ENCODE data around the gene NAA40. TPM values are rescaled to one million over a fixed set of nuclear protein-coding genes. Genes with fewer than 3 reads are reported as not detected.

Gene NAA40
- total and polyA plus RNA-seq, 2 of the 13 experiments (the other 11 are each of a cell fraction or from before 2014, with no cell fraction given), result 11.1 to 17.9 TPM

DNA sequence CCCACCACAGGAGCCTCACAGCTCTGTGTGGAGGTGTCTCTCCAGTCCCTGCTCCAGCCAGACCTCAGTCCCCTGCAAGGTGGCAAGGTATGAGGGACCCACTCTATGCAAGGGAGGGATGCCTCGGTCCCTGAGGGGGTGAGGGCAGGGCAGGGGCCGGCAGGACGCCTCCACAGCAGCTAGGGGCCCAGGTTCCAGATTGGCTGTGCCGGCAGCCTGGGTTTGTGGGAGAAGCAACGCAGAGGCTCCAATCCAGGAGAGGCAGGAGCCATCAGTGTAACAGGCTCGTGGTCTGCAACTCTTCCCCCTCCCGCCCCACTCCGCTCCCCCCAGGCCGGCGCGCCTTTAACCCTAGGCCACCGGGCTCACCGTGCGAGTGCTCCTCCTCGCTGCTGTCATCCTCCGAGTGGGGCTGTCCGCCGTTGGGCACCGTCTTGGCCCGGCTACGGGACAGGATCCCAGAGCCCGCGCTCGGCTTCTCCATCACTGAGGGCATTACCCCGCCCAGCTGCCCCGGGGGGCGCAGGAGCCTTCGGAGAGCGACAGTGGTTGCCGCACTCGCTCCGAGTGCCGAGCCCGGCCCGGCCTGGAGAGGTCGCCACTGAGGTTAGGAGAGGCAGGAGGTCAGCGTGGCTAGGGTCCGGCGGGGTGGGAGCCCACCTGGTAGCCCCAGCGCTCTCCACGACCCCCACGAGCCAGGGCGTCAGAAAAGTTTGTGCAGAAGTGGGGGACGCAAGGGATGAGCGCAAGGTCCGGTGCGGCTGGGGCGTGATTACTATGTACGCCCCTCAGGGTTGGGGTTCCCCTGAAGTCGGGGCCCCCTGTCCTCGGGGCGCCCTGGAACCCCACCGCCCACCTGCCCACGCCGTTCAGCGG, 22.6 kb upstream of the NAA40 start (continued):
- TF ChIP-seq, protein P1, sequence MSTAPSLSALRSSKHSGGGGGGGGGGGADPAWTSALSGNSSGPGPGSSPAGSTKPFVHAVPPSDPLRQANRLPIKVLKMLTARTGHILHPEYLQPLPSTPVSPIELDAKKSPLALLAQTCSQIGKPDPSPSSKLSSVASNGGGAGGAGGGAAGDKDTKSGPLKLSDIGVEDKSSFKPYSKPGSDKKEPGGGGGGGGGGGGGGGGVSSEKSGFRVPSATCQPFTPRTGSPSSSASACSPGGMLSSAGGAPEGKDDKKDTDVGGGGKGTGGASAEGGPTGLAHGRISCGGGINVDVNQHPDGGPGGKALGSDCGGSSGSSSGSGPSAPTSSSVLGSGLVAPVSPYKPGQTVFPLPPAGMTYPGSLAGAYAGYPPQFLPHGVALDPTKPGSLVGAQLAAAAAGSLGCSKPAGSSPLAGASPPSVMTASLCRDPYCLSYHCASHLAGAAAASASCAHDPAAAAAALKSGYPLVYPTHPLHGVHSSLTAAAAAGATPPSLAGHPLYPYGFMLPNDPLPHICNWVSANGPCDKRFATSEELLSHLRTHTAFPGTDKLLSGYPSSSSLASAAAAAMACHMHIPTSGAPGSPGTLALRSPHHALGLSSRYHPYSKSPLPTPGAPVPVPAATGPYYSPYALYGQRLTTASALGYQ (CRISPR knock-in tag; IDR thresholded peaks at IDR 0.05), result 0 out of 2 replicates have a peak, but pooled peaks have one; percentile 23
- peak; percentile 43; the same call in 1 of the 2 replicates for TF ChIP-seq RBFOX2 (IDR thresholded peaks at IDR 0.05; ENCODE audit: low read depth, low read length)
- TF ChIP-seq HDAC6 (IDR thresholded peaks at IDR 0.05; ENCODE audit: low read depth, low read length), result no peak
- TF ChIP-seq SRF (IDR thresholded peaks at IDR 0.05; ENCODE audit: low read depth, low read length), result no peak
- TF ChIP-seq ZNF501 (CRISPR knock-in tag; IDR thresholded peaks at IDR 0.05), result peak; percentile 23; the same call in 1 of the 2 replicates
- peak; percentile 65 for TF ChIP-seq RXRA (CRISPR knock-in tag; IDR thresholded peaks at IDR 0.05)
- TF ChIP-seq, protein P2, sequence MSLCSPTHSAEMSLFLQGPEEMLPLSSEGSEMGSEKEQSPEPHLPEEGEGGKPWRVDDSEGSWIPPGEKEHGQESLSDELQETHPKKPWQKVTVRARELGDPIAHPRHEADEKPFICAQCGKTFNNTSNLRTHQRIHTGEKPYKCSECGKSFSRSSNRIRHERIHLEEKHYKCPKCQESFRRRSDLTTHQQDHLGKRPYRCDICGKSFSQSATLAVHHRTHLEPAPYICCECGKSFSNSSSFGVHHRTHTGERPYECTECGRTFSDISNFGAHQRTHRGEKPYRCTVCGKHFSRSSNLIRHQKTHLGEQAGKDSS (CRISPR knock-in tag; IDR thresholded peaks at IDR 0.05; ENCODE audit: borderline replicate concordance, low read depth), result peak; percentile 37; the same call in 1 of the 2 replicates
- peak; percentile 44; the same call in 1 of the 2 replicates for TF ChIP-seq ARNT2 (CRISPR knock-in tag; IDR thresholded peaks at IDR 0.05; ENCODE audit: low read depth)
- peak; percentile 76 for TF ChIP-seq AGO2 (optimal IDR thresholded peaks at IDR 0.05; ENCODE audit: low read depth, low read length)
- TF ChIP-seq ZNF792 (CRISPR knock-in tag; IDR thresholded peaks at IDR 0.05), result 0 out of 2 replicates have a peak, but pooled peaks have one; percentile 25
- TF ChIP-seq ZNF367 (CRISPR knock-in tag; IDR thresholded peaks at IDR 0.05; ENCODE audit: borderline replicate concordance), result no peak
- TF ChIP-seq, protein P3, sequence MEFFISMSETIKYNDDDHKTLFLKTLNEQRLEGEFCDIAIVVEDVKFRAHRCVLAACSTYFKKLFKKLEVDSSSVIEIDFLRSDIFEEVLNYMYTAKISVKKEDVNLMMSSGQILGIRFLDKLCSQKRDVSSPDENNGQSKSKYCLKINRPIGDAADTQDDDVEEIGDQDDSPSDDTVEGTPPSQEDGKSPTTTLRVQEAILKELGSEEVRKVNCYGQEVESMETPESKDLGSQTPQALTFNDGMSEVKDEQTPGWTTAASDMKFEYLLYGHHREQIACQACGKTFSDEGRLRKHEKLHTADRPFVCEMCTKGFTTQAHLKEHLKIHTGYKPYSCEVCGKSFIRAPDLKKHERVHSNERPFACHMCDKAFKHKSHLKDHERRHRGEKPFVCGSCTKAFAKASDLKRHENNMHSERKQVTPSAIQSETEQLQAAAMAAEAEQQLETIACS (CRISPR knock-in tag; IDR thresholded peaks at IDR 0.05), result no peak
- TF ChIP-seq ZNF83 (CRISPR knock-in tag; IDR thresholded peaks at IDR 0.05; ENCODE audit: borderline replicate concordance), result no peak
- 0 out of 2 replicates have a peak, but pooled peaks have one; percentile 56 for TF ChIP-seq ZNF547 (CRISPR knock-in tag; IDR thresholded peaks at IDR 0.05)
- TF ChIP-seq CREB1 (IDR thresholded peaks at IDR 0.05), result no peak
- TF ChIP-seq CREB1 (CRISPR knock-in tag; IDR thresholded peaks at IDR 0.05), result no peak
- no peak for TF ChIP-seq SOX6 (IDR thresholded peaks at IDR 0.05)
- 0 out of 2 replicates have a peak, but pooled peaks have one; percentile 31 for TF ChIP-seq SOX6 (CRISPR knock-in tag; IDR thresholded peaks at IDR 0.05)
- peak; percentile 49 for TF ChIP-seq SAP130 (CRISPR knock-in tag; IDR thresholded peaks at IDR 0.05; ENCODE audit: low read depth)
- TF ChIP-seq GATAD2A (CRISPR knock-in tag; IDR thresholded peaks at IDR 0.05), result peak; percentile 46
- no peak for TF ChIP-seq THYN1 (CRISPR knock-in tag; IDR thresholded peaks at IDR 0.05; ENCODE audit: borderline replicate concordance, low read depth)
- peak; percentile 64; the same call in 1 of the 2 replicates for TF ChIP-seq KDM3A (CRISPR knock-in tag; IDR thresholded peaks at IDR 0.05; ENCODE audit: low read depth)
- TF ChIP-seq MYC (CRISPR knock-in tag; IDR thresholded peaks at IDR 0.05; ENCODE audit: borderline replicate concordance), result peak; percentile 56; the same call in 1 of the 2 replicates
- 0 out of 2 replicates have a peak, but pooled peaks have one; percentile 75 for TF ChIP-seq ZNF567 (CRISPR knock-in tag; IDR thresholded peaks at IDR 0.05; ENCODE audit: borderline replicate concordance)
- peak; percentile 63; the same call in 1 of the 2 replicates for TF ChIP-seq ZNF572 (CRISPR knock-in tag; IDR thresholded peaks at IDR 0.05)
- TF ChIP-seq SALL1 (CRISPR knock-in tag; IDR thresholded peaks at IDR 0.05), result peak; percentile 8; the same call in 1 of the 2 replicates
- no peak for TF ChIP-seq ZNF484 (CRISPR knock-in tag; IDR thresholded peaks at IDR 0.05; ENCODE audit: borderline replicate concordance, low read depth)
- TF ChIP-seq ZSCAN9 (CRISPR knock-in tag; IDR thresholded peaks at IDR 0.05; ENCODE audit: borderline replicate concordance), result peak; percentile 29; the same call in 1 of the 2 replicates
